ENCODE measurements around the gene SPATA31E1. TPM values are rescaled to one million over a fixed set of nuclear protein-coding genes. Genes with fewer than 3 reads are reported as not detected.
A peak's percentile ranks its signal among the peaks of the same experiment; 100 is the strongest.

Gene SPATA31E1
- total and polyA plus RNA-seq, 2 donors (not counting 1 experiment from before 2014, with no cell fraction given) = not detected

DNA sequence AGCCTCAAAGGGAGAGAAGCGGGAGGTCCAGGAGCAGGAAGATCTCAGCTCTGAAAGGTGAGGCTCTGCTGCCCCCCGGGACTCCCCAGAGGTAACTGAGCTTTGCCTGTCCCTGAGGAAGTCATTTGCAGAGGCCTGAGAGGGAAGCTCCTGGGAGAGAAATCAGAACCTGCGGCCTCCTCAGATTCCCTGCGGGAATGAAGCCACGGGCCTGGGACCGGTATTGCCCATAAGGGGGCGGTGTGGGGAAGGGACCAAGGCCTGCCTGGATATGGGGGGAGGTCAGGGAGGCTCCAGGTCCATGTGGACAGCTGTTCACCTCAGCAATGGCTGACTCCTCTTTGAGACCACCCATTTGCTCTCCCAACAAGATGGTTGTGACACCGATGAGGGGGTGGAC is 1.3 kb downstream of the SPATA31E1 start:
- Histone ChIP-seq H3K4me1 (ENCODE audit: control insufficient read depth, extremely low read depth, insufficient read depth, low read length) (no peaks in the 10 kb centered on the region), H3K27ac (ENCODE audit: insufficient read depth, low read length) (no peak overlapping the region), H4K20me1 (ENCODE audit: control insufficient read depth, extremely low read depth, insufficient read depth, low read length) (no peaks in the 10 kb centered on the region), H3K9me3 (ENCODE audit: control insufficient read depth, insufficient read depth, low read depth, low read length) (no peaks in the 10 kb centered on the region), H2AFZ (ENCODE audit: low read length) (no peak overlapping the region), H3K4me3 (replicated peaks in 1 of 4; ENCODE audit: control extremely low read depth in 1 of 4, insufficient read depth in 1 of 4, low read depth in 3 of 4, low read length in 4 of 4) (no peak overlapping the region), H3K9ac (ENCODE audit: insufficient read depth, low read length) (no peak overlapping the region), H3K79me2 (ENCODE audit: control insufficient read depth, insufficient read depth, low read length) (no peaks in the 10 kb centered on the region), H3K4me2 (ENCODE audit: extremely low read depth, insufficient read depth, low read length) (no peak overlapping the region), H3K36me3 (ENCODE audit: control insufficient read depth, insufficient read depth, low read length) (no peaks in the 10 kb centered on the region), H3K27me3 (ENCODE audit: control insufficient read depth, insufficient read depth, low read length) (no peaks in the 10 kb centered on the region)
- DNase-seq (ENCODE audit: low read depth in 2 of 2) = no peak
- TF ChIP-seq EZH2 (IDR thresholded peaks at IDR 0.05; ENCODE audit: low read length, missing control alignments) = no peak
- TF ChIP-seq, protein P1, sequence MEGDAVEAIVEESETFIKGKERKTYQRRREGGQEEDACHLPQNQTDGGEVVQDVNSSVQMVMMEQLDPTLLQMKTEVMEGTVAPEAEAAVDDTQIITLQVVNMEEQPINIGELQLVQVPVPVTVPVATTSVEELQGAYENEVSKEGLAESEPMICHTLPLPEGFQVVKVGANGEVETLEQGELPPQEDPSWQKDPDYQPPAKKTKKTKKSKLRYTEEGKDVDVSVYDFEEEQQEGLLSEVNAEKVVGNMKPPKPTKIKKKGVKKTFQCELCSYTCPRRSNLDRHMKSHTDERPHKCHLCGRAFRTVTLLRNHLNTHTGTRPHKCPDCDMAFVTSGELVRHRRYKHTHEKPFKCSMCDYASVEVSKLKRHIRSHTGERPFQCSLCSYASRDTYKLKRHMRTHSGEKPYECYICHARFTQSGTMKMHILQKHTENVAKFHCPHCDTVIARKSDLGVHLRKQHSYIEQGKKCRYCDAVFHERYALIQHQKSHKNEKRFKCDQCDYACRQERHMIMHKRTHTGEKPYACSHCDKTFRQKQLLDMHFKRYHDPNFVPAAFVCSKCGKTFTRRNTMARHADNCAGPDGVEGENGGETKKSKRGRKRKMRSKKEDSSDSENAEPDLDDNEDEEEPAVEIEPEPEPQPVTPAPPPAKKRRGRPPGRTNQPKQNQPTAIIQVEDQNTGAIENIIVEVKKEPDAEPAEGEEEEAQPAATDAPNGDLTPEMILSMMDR (conservative IDR thresholded peaks at IDR 0.05 in 1 of 2, IDR thresholded peaks at IDR 0.05 in 1 of 2; ENCODE audit: low read depth in 1 of 2, low read length in 2 of 2) = peak in 1 of 2 donors; percentile 5

DNA sequence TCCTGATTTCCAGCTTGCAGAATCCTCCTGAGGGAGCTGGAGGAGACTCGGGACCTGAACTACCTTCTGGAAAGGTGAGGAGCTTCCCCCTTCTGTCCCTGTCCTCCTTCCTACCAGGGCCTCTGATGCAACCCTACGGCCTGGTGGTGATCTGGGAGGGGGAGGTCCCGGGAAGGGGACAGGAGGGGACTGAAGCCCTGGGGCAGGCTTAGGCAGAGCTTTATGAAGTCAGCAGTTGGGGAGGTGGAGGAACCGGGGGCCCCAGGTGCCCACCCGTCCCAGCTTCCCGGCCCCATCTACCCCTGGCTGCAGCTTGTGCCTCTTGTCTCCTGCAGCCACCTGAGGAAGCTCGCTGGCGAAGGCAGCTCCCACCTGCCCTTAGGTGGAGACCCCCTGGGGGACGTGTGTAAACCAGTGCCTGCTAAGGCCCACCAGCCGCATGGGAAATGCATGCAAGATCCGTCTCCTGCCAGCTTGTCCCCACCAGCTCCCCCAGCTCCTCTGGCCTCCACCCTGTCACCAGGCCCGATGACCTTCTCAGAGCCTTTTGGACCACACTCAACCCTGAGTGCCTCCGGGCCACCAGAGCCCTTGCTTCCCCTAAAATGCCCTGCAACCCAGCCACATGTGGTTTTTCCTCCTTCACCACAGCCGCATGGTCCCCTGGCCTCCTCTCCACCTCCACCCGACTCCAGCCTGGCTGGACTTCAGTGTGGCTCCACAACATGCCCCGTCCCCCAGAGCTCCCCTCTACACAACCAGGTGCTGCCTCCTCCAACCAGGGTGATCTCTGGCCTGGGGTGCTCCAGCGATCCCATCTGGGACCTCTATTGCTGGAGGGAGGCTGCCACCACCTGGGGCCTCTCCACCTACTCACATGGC is 2.1 kb downstream of the SPATA31E1 start:
- Histone ChIP-seq H3K4me2 (ENCODE audit: extremely low read depth, insufficient read depth, low read length) (no peak overlapping the region), H3K4me1 (ENCODE audit: control insufficient read depth, extremely low read depth, insufficient read depth, low read length) (no peaks in the 10 kb centered on the region), H3K79me2 (ENCODE audit: control insufficient read depth, insufficient read depth, low read length) (no peaks in the 10 kb centered on the region), H3K9ac (ENCODE audit: insufficient read depth, low read length) (no peak overlapping the region), H2AFZ (ENCODE audit: low read length) (no peak overlapping the region), H3K27me3 (ENCODE audit: control insufficient read depth, insufficient read depth, low read length) (no peaks in the 10 kb centered on the region), H3K27ac (ENCODE audit: insufficient read depth, low read length) (no peak overlapping the region), H3K9me3 (ENCODE audit: control insufficient read depth, insufficient read depth, low read depth, low read length) (no peaks in the 10 kb centered on the region), H3K4me3 (replicated peaks in 1 of 4; ENCODE audit: control extremely low read depth in 1 of 4, insufficient read depth in 1 of 4, low read depth in 3 of 4, low read length in 4 of 4) (no peak overlapping the region), H4K20me1 (ENCODE audit: control insufficient read depth, extremely low read depth, insufficient read depth, low read length) (no peaks in the 10 kb centered on the region), H3K36me3 (ENCODE audit: control insufficient read depth, insufficient read depth, low read length) (no peaks in the 10 kb centered on the region)
- TF ChIP-seq, protein P1 (conservative IDR thresholded peaks at IDR 0.05 in 1 of 2, IDR thresholded peaks at IDR 0.05 in 1 of 2; ENCODE audit: low read depth in 1 of 2, low read length in 2 of 2) = no peak
- TF ChIP-seq EZH2 (IDR thresholded peaks at IDR 0.05; ENCODE audit: low read length, missing control alignments) = no peak
- no peak for DNase-seq (ENCODE audit: low read depth in 2 of 2)

DNA sequence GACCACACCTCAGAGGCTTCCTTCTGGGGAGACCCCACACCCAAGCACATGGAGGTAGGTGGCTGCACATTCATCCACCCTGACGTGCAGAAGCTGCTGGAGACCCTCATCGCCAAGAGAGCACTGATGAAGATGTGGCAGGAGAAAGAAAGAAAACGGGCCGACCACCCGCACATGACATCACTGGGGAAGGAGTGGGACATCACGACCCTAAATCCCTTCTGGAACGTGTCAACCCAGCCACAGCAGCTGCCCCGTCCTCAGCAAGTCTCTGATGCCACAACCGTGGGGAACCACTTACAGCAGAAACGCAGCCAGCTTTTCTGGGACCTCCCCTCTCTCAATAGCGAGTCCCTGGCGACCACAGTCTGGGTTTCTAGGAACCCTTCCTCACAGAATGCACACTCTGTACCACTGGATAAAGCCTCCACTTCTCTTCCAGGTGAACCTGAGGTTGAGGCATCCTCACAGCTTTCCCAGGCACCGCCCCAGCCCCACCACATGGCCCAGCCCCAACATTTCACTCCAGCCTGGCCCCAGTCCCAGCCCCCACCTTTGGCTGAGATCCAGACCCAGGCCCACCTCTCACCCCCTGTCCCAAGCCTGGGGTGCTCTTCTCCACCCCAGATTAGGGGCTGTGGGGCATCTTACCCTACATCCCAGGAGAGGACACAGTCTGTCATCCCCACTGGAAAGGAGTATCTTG is 3.0 kb downstream of the SPATA31E1 start:
- no peak for TF ChIP-seq EZH2 (IDR thresholded peaks at IDR 0.05; ENCODE audit: low read length, missing control alignments)
- TF ChIP-seq, protein P1 (conservative IDR thresholded peaks at IDR 0.05 in 1 of 2, IDR thresholded peaks at IDR 0.05 in 1 of 2; ENCODE audit: low read depth in 1 of 2, low read length in 2 of 2) = no peak
- H2AFZ ChIP-seq (ENCODE audit: low read length) = no peak overlapping the region
- no peaks in the 10 kb centered on the region for H3K9me3 ChIP-seq (ENCODE audit: control insufficient read depth, insufficient read depth, low read depth, low read length)
- H3K27ac ChIP-seq (ENCODE audit: insufficient read depth, low read length) = no peak overlapping the region
- H3K79me2 ChIP-seq (ENCODE audit: control insufficient read depth, insufficient read depth, low read length) = no peaks in the 10 kb centered on the region
- no peaks in the 10 kb centered on the region for H3K4me1 ChIP-seq (ENCODE audit: control insufficient read depth, extremely low read depth, insufficient read depth, low read length)
- DNase-seq (ENCODE audit: low read depth in 2 of 2) = no peak
- H3K36me3 ChIP-seq (ENCODE audit: control insufficient read depth, insufficient read depth, low read length) = no peaks in the 10 kb centered on the region
- no peaks in the 10 kb centered on the region for H4K20me1 ChIP-seq (ENCODE audit: control insufficient read depth, extremely low read depth, insufficient read depth, low read length)
- no peaks in the 10 kb centered on the region for H3K27me3 ChIP-seq (ENCODE audit: control insufficient read depth, insufficient read depth, low read length)
- H3K4me2 ChIP-seq (ENCODE audit: extremely low read depth, insufficient read depth, low read length) = no peak overlapping the region
- H3K9ac ChIP-seq (ENCODE audit: insufficient read depth, low read length) = no peak overlapping the region
- H3K4me3 ChIP-seq (replicated peaks in 1 of 4; ENCODE audit: control extremely low read depth in 1 of 4, insufficient read depth in 1 of 4, low read depth in 3 of 4, low read length in 4 of 4) = no peak overlapping the region

All from fibroblast of lung (primary cell).